ENCODE results near the gene SLC16A4.
"Not testable (repeated sequence)": the region's sequence is repeated elsewhere in the genome, so short reads cannot be mapped to it uniquely, and the experiment has no call there.

SLC16A4 gene

DNA sequence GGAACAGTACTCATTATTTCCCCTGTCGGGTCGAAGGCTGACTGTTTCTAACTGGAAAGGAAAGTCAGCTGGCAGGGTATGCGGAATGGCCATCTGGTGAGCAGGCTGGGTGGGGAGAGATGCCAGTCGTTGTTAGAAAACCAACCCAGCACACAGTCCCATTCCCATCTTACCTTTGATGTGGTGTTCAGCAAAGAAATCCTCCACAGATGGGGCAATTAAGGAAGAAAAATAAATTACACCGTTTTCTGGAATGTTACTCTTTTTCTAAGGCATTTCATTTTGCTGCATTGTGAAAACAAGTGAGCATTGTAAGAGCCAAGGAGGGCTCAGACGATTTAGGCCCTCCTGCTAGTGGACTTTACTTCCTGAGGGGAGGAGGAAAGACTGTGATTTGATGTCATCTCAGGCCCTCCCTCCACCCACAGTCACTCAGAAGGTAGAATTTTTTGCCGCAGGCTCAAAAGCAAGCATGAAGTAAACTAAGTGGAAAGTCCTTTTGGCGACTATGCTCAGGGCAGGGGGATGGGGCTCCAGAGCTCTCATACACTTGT is at the start of gene SLC16A4:
Gene SLC16A4, minus strand, starts transcription at position 335 of the 554 bp plus-strand sequence. CDS start 1,703 bp downstream, outside the sequence.
- no peak for DNase-seq (ENCODE audit: low read depth)

- not testable (repeated sequence) for DNase-seq (ENCODE audit: low read depth)
Observed at GRCh38 chr1:110439873-110440272, 49.0 kb upstream of the SLC16A4 start.

DNA sequence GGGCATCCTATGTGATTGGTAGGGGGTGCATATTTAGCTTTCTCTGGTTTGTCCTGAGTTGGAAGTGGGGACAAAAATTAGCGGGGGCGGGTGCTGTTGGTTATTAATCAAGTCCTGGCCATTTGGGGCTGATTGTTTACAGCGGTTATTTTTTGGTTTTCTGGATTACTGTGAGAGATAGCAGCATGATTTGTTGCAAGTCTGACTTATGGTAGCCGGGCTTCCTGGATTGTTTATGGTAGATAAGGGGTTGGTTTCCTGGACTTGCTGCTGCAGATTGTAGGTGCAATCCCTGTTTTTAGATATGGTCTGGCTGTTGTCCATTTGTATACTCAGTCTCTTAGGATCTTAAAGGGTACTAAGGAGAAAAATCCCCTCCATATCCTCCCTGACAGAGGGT is 48.1 kb upstream of the SLC16A4 start:
- DNase-seq (ENCODE audit: low read depth): no peak

- not testable (repeated sequence) for DNase-seq (ENCODE audit: low read depth)
Observed at GRCh38 chr1:110437645-110438299, 46.9 kb upstream of the SLC16A4 start.

GRCh38 chr1:110436635-110437034 is 45.8 kb upstream of the SLC16A4 start:
- no peak for DNase-seq (ENCODE audit: low read depth)

- DNase-seq (ENCODE audit: low read depth): no peak
Observed at GRCh38 chr1:110434946-110435345, 44.1 kb upstream of the SLC16A4 start.

DNA sequence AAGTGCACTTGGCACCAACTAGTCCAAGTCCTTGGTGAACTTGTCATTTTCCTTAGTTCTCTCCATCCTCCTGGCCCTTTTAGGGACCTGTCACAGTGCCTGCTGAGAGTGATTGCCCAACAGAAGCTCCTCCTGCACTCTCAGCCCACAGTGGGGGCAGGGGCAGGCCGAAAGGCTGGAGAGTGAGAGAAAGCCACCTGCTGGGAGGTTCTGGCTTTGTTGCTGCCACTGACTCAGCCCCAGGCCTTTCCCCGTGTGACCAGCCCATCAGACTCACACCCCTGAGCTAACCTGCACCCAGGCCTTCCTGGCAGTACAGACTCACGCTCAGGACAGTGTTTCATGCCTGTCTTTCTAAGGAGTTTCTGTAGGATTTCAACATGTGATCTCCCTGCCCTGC is 43.0 kb upstream of the SLC16A4 start:
- no peak for DNase-seq (ENCODE audit: low read depth)

DNA sequence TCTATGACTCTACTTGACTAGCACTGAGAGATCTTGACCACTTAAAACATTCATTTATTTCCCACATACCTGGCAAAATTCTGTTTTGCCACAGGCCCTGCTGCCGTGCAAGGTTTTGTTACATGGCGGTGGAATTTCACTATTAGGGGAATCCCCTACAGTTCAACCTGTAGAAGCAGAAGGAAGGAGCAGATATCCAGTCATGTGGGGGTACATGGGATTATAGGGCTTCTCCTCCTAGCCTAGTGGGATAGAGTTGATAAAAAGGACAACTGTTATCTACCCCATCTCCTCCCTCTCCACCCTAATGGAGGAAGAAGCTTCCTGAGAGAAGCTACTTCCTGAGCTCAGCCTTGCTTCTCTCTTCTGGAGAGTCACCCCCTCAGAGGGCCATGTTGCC is 42.4 kb upstream of the SLC16A4 start:
- DNase-seq (ENCODE audit: low read depth): no peak

DNA sequence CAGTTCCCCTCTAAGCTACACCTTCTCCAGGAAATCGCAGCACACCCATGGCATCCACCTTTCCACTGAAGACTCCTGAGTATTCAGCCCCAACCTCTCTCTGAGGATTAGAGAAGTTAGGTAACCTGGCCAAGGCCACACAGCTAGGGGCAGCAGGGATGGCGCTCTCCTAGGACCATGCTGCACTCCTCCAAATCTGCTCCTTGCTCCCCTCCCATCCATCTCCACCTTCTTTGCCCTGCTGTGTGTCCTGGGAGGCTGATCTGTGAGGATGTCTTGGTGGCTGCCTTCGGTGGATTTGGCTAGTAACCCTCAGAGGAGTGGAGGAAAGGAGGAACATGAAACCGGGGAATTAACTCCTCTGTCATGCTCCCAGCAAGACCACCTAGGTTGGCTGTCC is 40.1 kb upstream of the SLC16A4 start:
- no peak for DNase-seq (ENCODE audit: low read depth)

DNA sequence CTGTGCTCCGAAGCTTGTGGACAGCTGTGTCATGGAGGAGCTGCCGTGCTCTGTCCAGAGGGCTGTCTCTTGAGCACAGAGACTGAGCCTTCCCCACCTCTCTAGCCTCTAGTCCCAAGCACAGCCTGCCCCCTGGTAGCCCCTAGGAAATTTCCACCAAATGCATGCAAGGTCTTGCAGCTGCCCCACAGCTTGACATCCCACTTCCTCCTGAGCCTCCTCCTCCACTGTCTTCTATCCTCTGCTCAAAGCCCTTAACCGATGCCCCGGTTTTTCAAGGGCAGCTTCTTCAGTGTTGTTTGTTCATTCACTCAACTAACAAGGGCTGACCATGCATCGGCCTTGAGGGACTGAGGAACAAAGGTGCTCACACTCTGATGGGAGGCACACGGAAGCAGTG is 39.5 kb upstream of the SLC16A4 start:
- no peak for DNase-seq (ENCODE audit: low read depth)

DNA sequence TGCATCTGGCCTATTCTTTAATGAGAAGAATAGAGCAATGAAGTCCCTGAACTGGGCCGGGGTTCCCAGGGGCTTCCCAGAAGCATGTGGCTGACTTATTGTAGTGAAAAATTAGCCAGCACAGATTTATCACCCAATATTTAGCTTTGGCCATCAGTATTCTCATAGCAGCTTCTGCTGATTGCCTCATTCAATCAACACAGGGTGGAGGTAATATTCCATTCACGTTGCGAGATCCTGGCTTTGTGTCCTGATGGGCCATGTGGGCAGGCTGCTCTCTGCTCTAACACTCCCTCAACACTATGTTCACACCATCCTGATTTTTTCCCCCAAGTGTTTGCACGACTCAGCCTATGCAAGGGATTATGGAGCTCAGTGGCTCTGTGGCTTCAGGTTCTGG is 38.1 kb upstream of the SLC16A4 start:
- no peak for DNase-seq (ENCODE audit: low read depth)

DNA sequence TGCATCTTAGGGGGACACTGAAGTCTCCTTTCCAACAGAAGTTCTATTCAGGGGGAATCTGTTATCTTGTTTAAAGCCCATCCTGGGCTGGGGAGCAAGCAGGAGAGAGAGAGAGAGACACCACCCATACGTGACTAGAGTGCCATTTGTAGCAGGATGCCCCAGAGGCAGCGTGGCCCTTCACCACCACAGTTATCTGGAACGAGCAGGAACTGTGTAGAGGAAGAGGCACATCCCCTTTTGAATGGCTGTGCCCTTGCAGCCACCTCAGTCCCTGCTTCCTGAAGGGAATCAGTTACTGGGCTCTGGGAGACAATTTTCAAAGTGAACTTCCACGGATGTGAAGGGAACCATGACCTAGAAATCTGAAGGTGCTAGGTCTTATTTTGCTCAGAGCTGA is 36.0 kb upstream of the SLC16A4 start:
- DNase-seq (ENCODE audit: low read depth): no peak

DNA sequence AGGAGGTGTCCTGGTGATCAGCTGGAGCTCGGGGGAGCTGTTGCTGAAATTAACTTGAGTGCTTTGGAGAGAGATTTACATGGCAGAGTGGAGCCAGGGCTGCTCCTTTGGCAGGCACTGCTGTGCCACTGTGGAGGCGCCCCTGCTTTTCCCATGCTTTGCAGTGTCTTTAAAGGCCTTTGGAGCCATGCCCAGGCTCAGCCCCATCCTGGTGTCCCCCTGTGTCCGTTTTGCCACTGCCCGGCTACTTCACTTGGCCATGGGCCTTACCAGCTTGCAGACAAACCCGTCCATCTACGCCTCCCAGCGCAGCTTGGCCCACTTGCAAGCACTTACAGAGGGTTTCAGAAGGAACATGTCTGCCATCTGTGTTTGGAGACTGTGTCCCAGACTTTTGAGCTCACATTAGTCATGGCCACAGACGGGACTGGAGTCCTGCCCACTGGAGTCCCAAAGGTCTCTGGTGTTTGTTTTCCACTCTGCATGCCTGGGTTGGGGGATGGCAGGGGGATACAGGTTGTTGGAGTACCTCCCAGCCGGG is 34.9 kb upstream of the SLC16A4 start:
- DNase-seq (ENCODE audit: low read depth): no peak

- DNase-seq (ENCODE audit: low read depth): no peak
Observed at GRCh38 chr1:110424699-110425611, 34.1 kb upstream of the SLC16A4 start.

DNA sequence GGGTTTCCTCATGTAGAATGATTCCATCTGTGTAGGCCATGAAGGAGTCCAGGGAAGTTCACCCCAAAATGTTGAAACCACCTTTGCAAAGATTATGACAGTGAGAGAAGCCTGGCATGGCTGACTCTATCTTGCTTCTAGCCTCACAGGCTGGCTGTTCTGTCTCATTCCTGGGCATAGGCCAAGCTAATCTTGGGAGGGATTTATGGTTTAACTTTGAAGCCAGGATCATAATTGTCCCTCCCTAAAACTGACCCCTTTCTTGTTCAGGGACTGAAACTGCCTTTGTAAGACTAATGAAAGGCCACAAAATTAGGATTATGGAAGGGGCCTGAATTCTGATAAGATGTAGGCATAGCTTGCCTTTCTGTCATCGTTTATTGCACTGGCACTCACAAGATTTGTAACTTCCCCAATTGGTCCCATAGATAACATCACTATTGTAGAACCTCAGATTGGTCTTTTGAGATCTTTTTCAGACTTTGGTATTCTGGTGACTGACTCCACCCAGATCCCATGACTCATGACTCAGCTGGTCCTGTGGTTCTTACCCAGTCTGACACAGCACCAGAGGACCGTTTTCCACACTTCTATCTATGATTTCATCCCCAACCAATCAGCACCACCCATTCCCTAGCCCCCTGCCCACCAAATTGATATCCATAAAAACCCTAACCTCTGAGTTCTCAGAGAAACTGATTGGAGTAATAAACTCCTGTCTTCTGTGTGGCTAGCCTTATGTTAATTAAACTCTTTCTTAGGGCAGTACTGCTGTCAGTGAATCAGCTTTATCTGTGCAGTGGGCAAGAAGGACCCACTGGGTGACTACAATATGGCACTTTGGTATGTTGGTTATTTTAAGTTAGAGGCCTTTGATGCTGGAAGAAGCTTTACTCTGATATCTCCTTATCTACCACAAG is 30.3 kb upstream of the SLC16A4 start:
- no peak for DNase-seq (ENCODE audit: low read depth)

DNA sequence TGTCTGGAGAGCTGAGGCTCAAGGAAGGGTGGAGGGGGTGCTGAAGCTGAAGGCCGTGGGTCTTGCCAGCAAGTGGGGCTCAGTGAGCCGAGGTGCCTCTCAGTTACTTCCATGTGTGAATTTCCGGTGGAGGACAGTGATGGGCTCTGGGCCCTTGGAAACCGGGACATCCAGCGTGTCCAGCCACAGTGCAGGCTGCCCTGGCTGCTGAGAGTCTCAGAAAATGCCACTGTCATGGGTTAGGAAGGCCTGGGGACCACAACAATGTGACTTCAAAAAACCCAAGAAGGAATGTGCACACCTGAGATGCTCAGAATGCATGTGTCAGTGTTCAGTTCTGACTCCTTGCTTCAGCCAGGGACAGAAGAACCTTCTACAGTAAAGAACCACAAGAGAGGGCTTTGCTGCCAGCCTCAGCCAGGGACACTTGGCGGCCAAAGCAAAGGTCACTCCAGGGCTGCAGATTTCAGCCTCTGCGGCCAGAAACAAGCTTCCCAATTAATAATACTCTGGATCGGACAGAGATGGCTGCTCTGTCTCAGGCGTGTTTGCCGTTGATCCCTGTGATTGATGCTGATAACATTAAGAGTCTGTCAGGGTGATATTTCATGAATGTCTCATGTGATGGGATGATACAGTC is 29.3 kb upstream of the SLC16A4 start:
- no peak for DNase-seq (ENCODE audit: low read depth)

- DNase-seq (ENCODE audit: low read depth): no peak
Observed at GRCh38 chr1:110418729-110419128, 27.9 kb upstream of the SLC16A4 start.

DNA sequence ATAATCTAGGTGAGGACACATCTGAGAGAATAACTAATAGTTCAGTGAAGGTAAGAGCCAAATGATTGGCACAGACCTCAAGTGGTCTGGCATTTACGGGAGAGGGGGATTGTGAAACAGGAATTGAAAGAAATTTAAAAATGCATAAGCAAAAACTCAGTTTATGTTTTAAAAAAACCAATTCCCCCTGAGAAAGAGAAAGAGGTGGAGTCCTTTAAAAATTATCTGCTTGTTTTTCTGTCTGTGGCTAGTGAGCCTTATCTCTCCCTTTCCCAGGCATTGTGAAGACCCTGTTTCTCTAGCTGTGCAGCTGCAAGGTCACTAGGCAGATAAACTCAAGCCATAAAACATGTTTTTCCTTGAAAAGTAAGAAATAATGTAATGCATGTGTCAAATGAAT is 22.2 kb upstream of the SLC16A4 start:
- not testable (repeated sequence) for DNase-seq (ENCODE audit: low read depth)

DNA sequence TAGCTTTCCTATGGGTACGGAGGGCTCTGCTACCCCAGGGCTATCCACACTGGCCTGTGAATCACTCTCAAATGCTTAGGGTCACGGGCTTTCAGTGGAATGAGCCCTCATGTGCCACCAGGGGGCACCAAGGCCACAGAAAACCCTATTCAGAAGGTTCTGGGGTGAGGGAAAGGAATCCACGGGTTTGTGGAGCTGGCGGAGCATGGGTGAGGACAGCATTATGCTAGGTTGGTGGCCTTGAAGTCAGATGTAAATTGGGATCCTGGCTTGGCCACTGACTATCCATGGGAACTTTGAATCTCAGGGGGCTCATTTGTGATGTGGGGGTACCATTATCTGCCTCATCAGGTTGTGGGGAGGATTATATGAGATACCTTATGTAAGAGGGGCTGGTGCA is 21.8 kb upstream of the SLC16A4 start:
- peak; percentile 36 for DNase-seq (ENCODE audit: low read depth)

GRCh38 chr1:110411173-110411735 is 20.4 kb upstream of the SLC16A4 start:
- no peak for DNase-seq (ENCODE audit: low read depth)

DNA sequence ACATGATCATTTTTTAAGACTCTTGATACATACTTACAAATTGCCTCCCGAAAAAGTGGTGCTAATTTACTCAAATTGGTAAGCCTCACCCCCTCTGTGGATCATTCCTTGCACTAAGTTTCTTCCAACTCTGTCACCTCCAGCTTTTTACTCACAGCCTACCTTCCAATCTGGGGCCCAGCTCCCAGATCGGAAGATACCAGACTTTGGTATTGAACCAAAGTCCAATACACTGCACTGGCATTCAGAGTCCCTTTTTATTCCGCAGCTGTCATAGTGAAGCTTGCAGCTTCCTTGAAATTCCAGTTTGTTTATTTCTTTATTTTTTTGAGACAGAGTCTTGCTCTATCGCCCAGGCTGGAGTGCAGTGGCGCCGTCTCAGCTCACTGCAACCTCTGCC is 18.5 kb upstream of the SLC16A4 start:
- no peak for DNase-seq (ENCODE audit: low read depth)

All from stimulated activated CD8-positive, alpha-beta memory T cell treated with anti-CD3 and anti-CD28 coated beads, Interleukin-12 subunit alpha, Interleukin-12 subunit beta, amount 100 ng/mL, for 1 hour (primary cell).